ENCODE measurements around the gene HAUS2. TPM values are rescaled to one million over a fixed set of nuclear protein-coding genes. Genes with fewer than 3 reads are reported as not detected.

HAUS2 gene
- total RNA-seq, 1 experiment from 2014 or later, result 29.6 TPM

- Mint-ChIP-seq H3K27ac (ENCODE audit: low read depth, unreplicated experiment) (no peak overlapping the region), H3K9me3 (ENCODE audit: unreplicated experiment) (no peaks in the 10 kb centered on the region)
These were observed 35.6 kb downstream of the HAUS2 start for GRCh38 chr15:42584031-42584765.

GRCh38 chr15:42590619-42591237, 42.1 kb downstream of the HAUS2 start:
- Mint-ChIP-seq H3K4me1 (ENCODE audit: insufficient read depth, unreplicated experiment) (no peaks in the 10 kb centered on the region), H3K9me3 (ENCODE audit: unreplicated experiment) (no peaks in the 10 kb centered on the region), H3K27me3 (ENCODE audit: insufficient read depth, unreplicated experiment) (no peaks in the 10 kb centered on the region), H3K36me3 (ENCODE audit: insufficient read depth, unreplicated experiment) (no peaks in the 10 kb centered on the region), H3K4me3 (ENCODE audit: unreplicated experiment) (no peak overlapping the region), H3K27ac (ENCODE audit: low read depth, unreplicated experiment) (no peak overlapping the region)
- no peak for TF ChIP-seq CTCF (IDR thresholded peaks at IDR 0.05; ENCODE audit: unreplicated experiment)
- ChIA-PET POLR2A (no interaction called here), CTCF (interaction anchor here (0.6 kb wide), 1 partner anchor 360 kb away, joined by 4 read pairs; no protein-coding TSS in a partner anchor)
- no peak for DNase-seq (ENCODE audit: unreplicated experiment)
- no TSS peak for BruUV-seq (replicated peaks)
- intact Hi-C loops (cut with micrococcal nuclease), result no loop called here

More at GRCh38 chr15:42584031-42584765, 35.6 kb downstream of the HAUS2 start:
- Mint-ChIP-seq H3K27me3 (ENCODE audit: insufficient read depth, unreplicated experiment) (no peaks in the 10 kb centered on the region), H3K4me1 (ENCODE audit: insufficient read depth, unreplicated experiment) (peaks cover 6% of the 10 kb centered on the region), H3K36me3 (ENCODE audit: insufficient read depth, unreplicated experiment) (peaks cover 6% of the 10 kb centered on the region), H3K4me3 (ENCODE audit: unreplicated experiment) (no peak overlapping the region)
- no peak for DNase-seq (ENCODE audit: unreplicated experiment)
- no TSS peak for BruUV-seq (replicated peaks)
- no peak for TF ChIP-seq CTCF (IDR thresholded peaks at IDR 0.05; ENCODE audit: unreplicated experiment)
- ChIA-PET CTCF (interaction anchor here (0.5 to 0.7 kb wide), 2 partner anchors 67 to 90 kb away, joined by 3 read pairs; no protein-coding TSS in a partner anchor), POLR2A (interaction anchor here (0.8 to 2.2 kb wide), 2 partner anchors 8 to 43 kb away, joined by 4 to 13 read pairs; partner anchors contain the start of gene STARD9)
- intact Hi-C loops (cut with micrococcal nuclease), result no loop called here

GRCh38 chr15:42591238-42591934, 42.7 kb downstream of the HAUS2 start:
- DNase-seq (ENCODE audit: unreplicated experiment), result peak; percentile 28
- intact Hi-C loops (cut with micrococcal nuclease), result no loop called here
- BruUV-seq (replicated peaks), result no TSS peak
- Mint-ChIP-seq H3K4me1 (ENCODE audit: insufficient read depth, unreplicated experiment) (no peaks in the 10 kb centered on the region), H3K27me3 (ENCODE audit: insufficient read depth, unreplicated experiment) (no peaks in the 10 kb centered on the region), H3K9me3 (ENCODE audit: unreplicated experiment) (no peaks in the 10 kb centered on the region), H3K36me3 (ENCODE audit: insufficient read depth, unreplicated experiment) (no peaks in the 10 kb centered on the region), H3K27ac (ENCODE audit: low read depth, unreplicated experiment) (no peak overlapping the region), H3K4me3 (ENCODE audit: unreplicated experiment) (no peak overlapping the region)
- ChIA-PET CTCF (interaction anchor here (0.6 to 0.7 kb wide), 2 partner anchors 355 to 360 kb away, joined by 4 read pairs; no protein-coding TSS in a partner anchor), POLR2A (interaction anchor here (0.6 to 0.9 kb wide), 3 partner anchors 9 to 82 kb away, joined by 3 read pairs; no protein-coding TSS in a partner anchor)
- peak; percentile 22 for TF ChIP-seq CTCF (IDR thresholded peaks at IDR 0.05; ENCODE audit: unreplicated experiment)

- Mint-ChIP-seq H3K36me3 (ENCODE audit: insufficient read depth, unreplicated experiment) (no peaks in the 10 kb centered on the region), H3K4me1 (ENCODE audit: insufficient read depth, unreplicated experiment) (no peaks in the 10 kb centered on the region), H3K4me3 (ENCODE audit: unreplicated experiment) (no peak overlapping the region), H3K9me3 (ENCODE audit: unreplicated experiment) (no peaks in the 10 kb centered on the region), H3K27ac (ENCODE audit: low read depth, unreplicated experiment) (no peak overlapping the region), H3K27me3 (ENCODE audit: insufficient read depth, unreplicated experiment) (no peaks in the 10 kb centered on the region)
- intact Hi-C loops (cut with micrococcal nuclease), result no loop called here
- ChIA-PET POLR2A (no interaction called here), CTCF (interaction anchor here (0.5 to 0.7 kb wide), 3 partner anchors 453 to 1523 kb away, joined by 3 read pairs; no protein-coding TSS in a partner anchor)
- no TSS peak for BruUV-seq (replicated peaks)
- no peak for DNase-seq (ENCODE audit: unreplicated experiment)
- TF ChIP-seq CTCF (IDR thresholded peaks at IDR 0.05; ENCODE audit: unreplicated experiment), result no peak
These were observed 44.1 kb downstream of the HAUS2 start for GRCh38 chr15:42592716-42593115.
